Measurements from ENCODE around the gene TRPV4.
A peak's percentile ranks its signal among the peaks of the same experiment; 100 is the strongest.
"Not testable (repeated sequence)": the region's sequence is repeated elsewhere in the genome, so short reads cannot be mapped to it uniquely, and the experiment has no call there.

Gene TRPV4

GRCh38 chr12:109833307-109834189, at the start of gene TRPV4:
TRPV4 (minus strand) TSS chr12:109833398; CDS start chr12:109814796, 18,602 bp downstream.
- DNase-seq, result no peak

GRCh38 chr12:109881752-109882151, 48.6 kb upstream of the TRPV4 start:
- DNase-seq, result no peak

- DNase-seq, result no peak
These were observed 47.7 kb upstream of the TRPV4 start for GRCh38 chr12:109880938-109881337.

GRCh38 chr12:109880043-109880931, 47.1 kb upstream of the TRPV4 start, which contains the start of gene GLTP:
GLTP (minus strand) TSS chr12:109880541; CDS start chr12:109880374, 167 bp downstream.
- DNase-seq, result peak; percentile 83 to 93

GRCh38 chr12:109879351-109880042, 46.3 kb upstream of the TRPV4 start:
- peak; percentile 44 to 80 for DNase-seq

GRCh38 chr12:109878749-109879148, 45.6 kb upstream of the TRPV4 start:
- DNase-seq, result peak; percentile 38

- no peak for DNase-seq
These were observed 45.0 kb upstream of the TRPV4 start for GRCh38 chr12:109878247-109878625.

- no peak for DNase-seq
These were observed 44.5 kb upstream of the TRPV4 start for GRCh38 chr12:109877504-109878246.

GRCh38 chr12:109876406-109876805, 43.2 kb upstream of the TRPV4 start:
- DNase-seq, result no peak

- no peak for DNase-seq
These were observed 42.5 kb upstream of the TRPV4 start for GRCh38 chr12:109875572-109876131.

GRCh38 chr12:109873653-109874052, 40.5 kb upstream of the TRPV4 start:
- peak; percentile 49 to 62 for DNase-seq

- DNase-seq, result no peak
These were observed 38.6 kb upstream of the TRPV4 start for GRCh38 chr12:109871668-109872314.

- DNase-seq, result peak in 1 of 2 donors; percentile 37
These were observed 37.5 kb upstream of the TRPV4 start for GRCh38 chr12:109870648-109871047.

GRCh38 chr12:109868182-109869051, 35.2 kb upstream of the TRPV4 start:
- no peak for DNase-seq

GRCh38 chr12:109864916-109865315, 31.7 kb upstream of the TRPV4 start:
- no peak for DNase-seq

- DNase-seq, result no peak
These were observed 30.9 kb upstream of the TRPV4 start for GRCh38 chr12:109863847-109864712.

- DNase-seq, result not testable (repeated sequence)
These were observed 29.3 kb upstream of the TRPV4 start for GRCh38 chr12:109862491-109862890.

- peak in 1 of 2 donors; percentile 30 for DNase-seq
These were observed 28.6 kb upstream of the TRPV4 start for GRCh38 chr12:109861689-109862314.

GRCh38 chr12:109860977-109861376, 27.8 kb upstream of the TRPV4 start:
- no peak for DNase-seq

All from inflammatory macrophage treated with lipopolysaccharide for 1 hour (primary cell).